Parathyroid adenoma (tissue), 2 donors: Measurements from ENCODE around the gene COL4A2.

ENCODE experiments used
- H2AFZ ChIP-seq: fragments of 300-600 bp; sonication (generic); one replicate; pipeline ENCODE4 v1.7.0; 2017; ENCODE audit warnings: antibody characterized with exemption, mild to moderate bottlenecking
- H3K27ac ChIP-seq: fragments of 300-600 bp; sonication (generic); one replicate; pipeline ENCODE4 v1.7.0; 2017
- H3K27me3 ChIP-seq: fragments of 300-600 bp; sonication (generic); one replicate; pipeline ENCODE4 v1.7.0; 2017; ENCODE audit warnings: low read length; ENCODE audit not compliant: control insufficient read depth, insufficient read depth
- H3K36me3 ChIP-seq: fragments of 300-600 bp; sonication (generic); one replicate; pipeline ENCODE4 v1.7.0; 2017; ENCODE audit warnings: low read length; ENCODE audit not compliant: control insufficient read depth, insufficient read depth
- H3K4me1 ChIP-seq: fragments of 300-600 bp; sonication (generic); one replicate; pipeline ENCODE4 v1.7.0; 2017; ENCODE audit warnings: control low read depth
- H3K4me2 ChIP-seq: fragments of 300-600 bp; sonication (generic); one replicate; pipeline ENCODE4 v1.7.0; 2017; ENCODE audit warnings: low read length
- H3K4me3 ChIP-seq: fragments of 300-600 bp; sonication (generic); one replicate; pipeline ENCODE4 v1.7.0; 2017; ENCODE audit warnings: low read depth, low read length
- H3K79me2 ChIP-seq: fragments of 300-600 bp; sonication (generic); one replicate; pipeline ENCODE4 v1.7.0; 2017; ENCODE audit warnings: control low read depth
- H3K9ac ChIP-seq: fragments of 300-600 bp; sonication (generic); one replicate; pipeline ENCODE4 v1.7.0; 2017; ENCODE audit warnings: mild to moderate bottlenecking
- H3K9me3 ChIP-seq: fragments of 300-600 bp; sonication (generic); one replicate; pipeline ENCODE4 v1.7.0; 2017; ENCODE audit warnings: low read length; ENCODE audit not compliant: control insufficient read depth
- CTCF ChIP-seq: fragments of 300-600 bp; sonication (generic); IDR thresholded peaks from one replicate; pipeline ENCODE4 v1.7.0; 2017; ENCODE audit warnings: antibody characterized with exemption, mild to moderate bottlenecking
- donor health status: primary hyperparathyroidism.

Gene COL4A2

GRCh38 chr13:110299283-110299840 lies 7.7 kb upstream of the COL4A2 start:
- H3K79me2 ChIP-seq: no peaks in the 10 kb centered on the region
- H3K36me3 ChIP-seq: no peaks in the 10 kb centered on the region
- no peak overlapping the region for H3K9ac ChIP-seq
- H3K27ac ChIP-seq: no peak overlapping the region
- no peak overlapping the region for H2AFZ ChIP-seq
- H3K4me3 ChIP-seq: no peak overlapping the region
- no peak for TF ChIP-seq CTCF
- H3K9me3 ChIP-seq: no peaks in the 10 kb centered on the region
- no peak overlapping the region for H3K4me2 ChIP-seq
- no peaks in the 10 kb centered on the region for H3K4me1 ChIP-seq
- H3K27me3 ChIP-seq: no peaks in the 10 kb centered on the region

- Histone ChIP-seq H3K4me3 (no peak overlapping the region), H2AFZ (no peak overlapping the region), H3K9ac (no peak overlapping the region), H3K27me3 (no peaks in the 10 kb centered on the region), H3K9me3 (no peaks in the 10 kb centered on the region), H3K4me1 (no peaks in the 10 kb centered on the region), H3K36me3 (no peaks in the 10 kb centered on the region), H3K4me2 (no peak overlapping the region), H3K27ac (no peak overlapping the region), H3K79me2 (no peaks in the 10 kb centered on the region)
- no peak for TF ChIP-seq CTCF
Measured at GRCh38 chr13:110300090-110300815, 6.8 kb upstream of the COL4A2 start.

DNA sequence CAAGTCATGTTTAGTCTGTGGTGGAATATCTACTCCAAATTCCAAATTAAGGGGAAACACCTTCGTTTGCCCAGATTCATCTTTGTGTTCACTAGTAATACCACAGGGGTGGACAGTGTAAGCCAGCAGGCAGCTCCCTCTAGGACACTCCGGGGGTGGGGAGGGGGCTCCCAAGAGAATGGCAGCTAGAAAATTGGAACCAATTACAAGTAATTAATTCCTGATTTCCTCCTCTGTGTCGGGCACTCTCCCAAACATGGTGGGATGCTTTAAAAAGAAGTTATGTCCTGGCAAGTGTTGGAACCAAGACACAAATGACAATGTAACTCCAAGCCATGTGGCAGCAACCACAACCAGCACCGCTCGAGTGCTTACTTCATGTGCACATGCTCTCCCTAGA lies 6.0 kb upstream of the COL4A2 start:
- no peak overlapping the region for H3K9ac ChIP-seq
- H3K36me3 ChIP-seq: no peaks in the 10 kb centered on the region
- H3K4me3 ChIP-seq: no peak overlapping the region
- no peaks in the 10 kb centered on the region for H3K79me2 ChIP-seq
- no peaks in the 10 kb centered on the region for H3K9me3 ChIP-seq
- no peaks in the 10 kb centered on the region for H3K27me3 ChIP-seq
- H3K4me2 ChIP-seq: no peak overlapping the region
- TF ChIP-seq CTCF: no peak
- no peaks in the 10 kb centered on the region for H3K4me1 ChIP-seq
- H3K27ac ChIP-seq: no peak overlapping the region
- H2AFZ ChIP-seq: no peak overlapping the region

- Histone ChIP-seq H3K4me3 (no peak overlapping the region), H3K4me2 (no peak overlapping the region), H2AFZ (no peak overlapping the region), H3K79me2 (no peaks in the 10 kb centered on the region), H3K9me3 (no peaks in the 10 kb centered on the region), H3K27me3 (peaks cover 2% of the 10 kb centered on the region), H3K27ac (peak overlapping the region; percentile 19), H3K9ac (no peak overlapping the region), H3K4me1 (no peaks in the 10 kb centered on the region), H3K36me3 (no peaks in the 10 kb centered on the region)
- TF ChIP-seq CTCF: no peak
Measured at GRCh38 chr13:110301606-110302553, 5.2 kb upstream of the COL4A2 start.
